H1 (cell line): Measurements from ENCODE around the gene CCNT2. TPM values are rescaled to one million over a fixed set of nuclear protein-coding genes. Genes with fewer than 3 reads are reported as not detected.

Experiments used
- CBX5 ChIP-seq: fragments of 300-800, 300-1000 bp; sonication (generic); IDR thresholded peaks from 2 replicates; pipeline ENCODE4 v1.7.1; 2016; ENCODE audit warnings: antibody characterized with exemption, low read length, low read depth
- CTBP2 ChIP-seq: IDR thresholded peaks from 2 replicates; pipeline ENCODE4 v1.7.0; 2011; ENCODE audit warnings: borderline replicate concordance, mild to moderate bottlenecking, moderate library complexity, mixed read lengths, low read length; ENCODE audit not compliant: insufficient read depth, insufficient read length
- EGR1 ChIP-seq: IDR thresholded peaks from 2 replicates; pipeline ENCODE4 v1.6.1; 2011; ENCODE audit warnings: low read depth, low read length, borderline replicate concordance
- GTF2F1 ChIP-seq: IDR thresholded peaks from 2 replicates; pipeline ENCODE4 v1.6.1; 2012; ENCODE audit warnings: low read depth, low read length, improper control_type of control experiment, borderline replicate concordance
- HDAC2 ChIP-seq, 2 experiments: fragments of 300-600 bp in 1 of 2; sonication (generic) in 1 of 2; IDR thresholded peaks; 2 replicates each; pipeline ENCODE4 v1.6.1; 2011 to 2012; ENCODE audit warnings: low read depth in 2 of 2, low read length in 2 of 2, mild to moderate bottlenecking in 2 of 2, moderate library complexity in 2 of 2, borderline replicate concordance in 1 of 2, inconsistent platforms in 1 of 2
- HDAC6 ChIP-seq: IDR thresholded peaks from one replicate; pipeline ENCODE4 v1.7.1; 2012; ENCODE audit warnings: low read depth, mild to moderate bottlenecking, inconsistent platforms, low read length, moderate library complexity
- POLR2A ChIP-seq, 2 experiments: IDR thresholded peaks; 1 replicate in 1 of 2; 2 replicates in 1 of 2; pipeline ENCODE4 v1.6.1; 2011; ENCODE audit warnings: low read depth in 2 of 2, low read length in 2 of 2, mild to moderate bottlenecking in 2 of 2; ENCODE audit errors: control extremely low read depth in 1 of 2
- SP1 ChIP-seq: IDR thresholded peaks from 2 replicates; pipeline ENCODE4 v1.6.1; 2011; ENCODE audit warnings: low read depth, low read length
- SUZ12 ChIP-seq: fragments of 200-600 bp; sonication (generic); IDR thresholded peaks from 2 replicates; pipeline ENCODE4 v1.6.1; 2012; ENCODE audit warnings: mild to moderate bottlenecking, inconsistent platforms, low read length, moderate library complexity, mixed read lengths
- YY1 ChIP-seq: IDR thresholded peaks from 2 replicates; pipeline ENCODE4 v1.6.1; 2011; ENCODE audit warnings: low read depth, mild to moderate bottlenecking, low read length
- polyA plus RNA-seq, 7 experiments: library from polyadenylated mRNA; depleted of rRNA in 3 of 7; stranded (reverse) in 5 of 7; unstranded in 2 of 7; fragments of >200 nt in 5 of 7; fragments of 200-250 nt in 2 of 7; gene quantifications; 1 replicate in 5 of 7; 2 replicates in 1 of 7; 4 replicates in 1 of 7; pipeline versions ENCODE4 v1.2.1 to v1.2.3, GENCODE V29; 2011 to 2013; ENCODE audit warnings: missing spikeins in 2 of 7, mixed read lengths in 2 of 7
- total RNA-seq: library from RNA; stranded (reverse); fragmentation: NEBNext Ultra II Directional; extraction: Animal tissue kit (Norgen Biotek cat#: 25700); gene quantifications from 2 replicates; pipeline ENCODE4 v1.2.1, GENCODE V29; 2021
- TF ChIP-seq, protein P1 (sequence below): fragments of 300-600 bp; sonication (generic); IDR thresholded peaks from 2 replicates; pipeline ENCODE4 v1.7.1; 2012; ENCODE audit warnings: low read length, moderate library complexity, mild to moderate bottlenecking, inconsistent platforms; ENCODE audit not compliant: insufficient replicate concordance
- TF ChIP-seq, protein P2 (sequence below): IDR thresholded peaks from 2 replicates; pipeline ENCODE4 v1.6.1; 2011; ENCODE audit warnings: low read depth, mild to moderate bottlenecking, low read length; ENCODE audit not compliant: insufficient read depth

CCNT2 gene
- total and polyA plus RNA-seq, 2 of the 8 experiments (the other 6 are each of a cell fraction or from before 2014, with no cell fraction given) = 13.0 to 39.7 TPM

DNA sequence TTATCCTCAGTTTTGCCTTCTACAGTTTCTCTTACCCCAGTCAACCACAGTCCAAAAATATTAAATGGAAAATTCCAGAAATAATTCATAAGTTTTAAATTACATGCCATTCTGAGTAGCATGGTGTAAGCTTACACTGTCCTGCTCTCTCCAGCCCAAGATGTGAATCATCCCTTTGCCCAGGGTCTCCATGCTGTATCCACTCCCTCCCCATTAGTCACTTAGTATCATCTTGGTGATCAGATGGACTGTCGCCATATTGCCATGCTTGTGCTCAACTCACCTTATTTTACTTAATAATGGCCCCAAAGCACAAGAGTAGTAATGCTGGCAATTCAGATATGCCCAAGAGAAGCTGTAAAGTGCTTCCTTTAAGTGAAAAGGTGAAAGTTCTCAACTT is 18.5 kb upstream of the CCNT2 start (continued):
- TF ChIP-seq, protein P1, sequence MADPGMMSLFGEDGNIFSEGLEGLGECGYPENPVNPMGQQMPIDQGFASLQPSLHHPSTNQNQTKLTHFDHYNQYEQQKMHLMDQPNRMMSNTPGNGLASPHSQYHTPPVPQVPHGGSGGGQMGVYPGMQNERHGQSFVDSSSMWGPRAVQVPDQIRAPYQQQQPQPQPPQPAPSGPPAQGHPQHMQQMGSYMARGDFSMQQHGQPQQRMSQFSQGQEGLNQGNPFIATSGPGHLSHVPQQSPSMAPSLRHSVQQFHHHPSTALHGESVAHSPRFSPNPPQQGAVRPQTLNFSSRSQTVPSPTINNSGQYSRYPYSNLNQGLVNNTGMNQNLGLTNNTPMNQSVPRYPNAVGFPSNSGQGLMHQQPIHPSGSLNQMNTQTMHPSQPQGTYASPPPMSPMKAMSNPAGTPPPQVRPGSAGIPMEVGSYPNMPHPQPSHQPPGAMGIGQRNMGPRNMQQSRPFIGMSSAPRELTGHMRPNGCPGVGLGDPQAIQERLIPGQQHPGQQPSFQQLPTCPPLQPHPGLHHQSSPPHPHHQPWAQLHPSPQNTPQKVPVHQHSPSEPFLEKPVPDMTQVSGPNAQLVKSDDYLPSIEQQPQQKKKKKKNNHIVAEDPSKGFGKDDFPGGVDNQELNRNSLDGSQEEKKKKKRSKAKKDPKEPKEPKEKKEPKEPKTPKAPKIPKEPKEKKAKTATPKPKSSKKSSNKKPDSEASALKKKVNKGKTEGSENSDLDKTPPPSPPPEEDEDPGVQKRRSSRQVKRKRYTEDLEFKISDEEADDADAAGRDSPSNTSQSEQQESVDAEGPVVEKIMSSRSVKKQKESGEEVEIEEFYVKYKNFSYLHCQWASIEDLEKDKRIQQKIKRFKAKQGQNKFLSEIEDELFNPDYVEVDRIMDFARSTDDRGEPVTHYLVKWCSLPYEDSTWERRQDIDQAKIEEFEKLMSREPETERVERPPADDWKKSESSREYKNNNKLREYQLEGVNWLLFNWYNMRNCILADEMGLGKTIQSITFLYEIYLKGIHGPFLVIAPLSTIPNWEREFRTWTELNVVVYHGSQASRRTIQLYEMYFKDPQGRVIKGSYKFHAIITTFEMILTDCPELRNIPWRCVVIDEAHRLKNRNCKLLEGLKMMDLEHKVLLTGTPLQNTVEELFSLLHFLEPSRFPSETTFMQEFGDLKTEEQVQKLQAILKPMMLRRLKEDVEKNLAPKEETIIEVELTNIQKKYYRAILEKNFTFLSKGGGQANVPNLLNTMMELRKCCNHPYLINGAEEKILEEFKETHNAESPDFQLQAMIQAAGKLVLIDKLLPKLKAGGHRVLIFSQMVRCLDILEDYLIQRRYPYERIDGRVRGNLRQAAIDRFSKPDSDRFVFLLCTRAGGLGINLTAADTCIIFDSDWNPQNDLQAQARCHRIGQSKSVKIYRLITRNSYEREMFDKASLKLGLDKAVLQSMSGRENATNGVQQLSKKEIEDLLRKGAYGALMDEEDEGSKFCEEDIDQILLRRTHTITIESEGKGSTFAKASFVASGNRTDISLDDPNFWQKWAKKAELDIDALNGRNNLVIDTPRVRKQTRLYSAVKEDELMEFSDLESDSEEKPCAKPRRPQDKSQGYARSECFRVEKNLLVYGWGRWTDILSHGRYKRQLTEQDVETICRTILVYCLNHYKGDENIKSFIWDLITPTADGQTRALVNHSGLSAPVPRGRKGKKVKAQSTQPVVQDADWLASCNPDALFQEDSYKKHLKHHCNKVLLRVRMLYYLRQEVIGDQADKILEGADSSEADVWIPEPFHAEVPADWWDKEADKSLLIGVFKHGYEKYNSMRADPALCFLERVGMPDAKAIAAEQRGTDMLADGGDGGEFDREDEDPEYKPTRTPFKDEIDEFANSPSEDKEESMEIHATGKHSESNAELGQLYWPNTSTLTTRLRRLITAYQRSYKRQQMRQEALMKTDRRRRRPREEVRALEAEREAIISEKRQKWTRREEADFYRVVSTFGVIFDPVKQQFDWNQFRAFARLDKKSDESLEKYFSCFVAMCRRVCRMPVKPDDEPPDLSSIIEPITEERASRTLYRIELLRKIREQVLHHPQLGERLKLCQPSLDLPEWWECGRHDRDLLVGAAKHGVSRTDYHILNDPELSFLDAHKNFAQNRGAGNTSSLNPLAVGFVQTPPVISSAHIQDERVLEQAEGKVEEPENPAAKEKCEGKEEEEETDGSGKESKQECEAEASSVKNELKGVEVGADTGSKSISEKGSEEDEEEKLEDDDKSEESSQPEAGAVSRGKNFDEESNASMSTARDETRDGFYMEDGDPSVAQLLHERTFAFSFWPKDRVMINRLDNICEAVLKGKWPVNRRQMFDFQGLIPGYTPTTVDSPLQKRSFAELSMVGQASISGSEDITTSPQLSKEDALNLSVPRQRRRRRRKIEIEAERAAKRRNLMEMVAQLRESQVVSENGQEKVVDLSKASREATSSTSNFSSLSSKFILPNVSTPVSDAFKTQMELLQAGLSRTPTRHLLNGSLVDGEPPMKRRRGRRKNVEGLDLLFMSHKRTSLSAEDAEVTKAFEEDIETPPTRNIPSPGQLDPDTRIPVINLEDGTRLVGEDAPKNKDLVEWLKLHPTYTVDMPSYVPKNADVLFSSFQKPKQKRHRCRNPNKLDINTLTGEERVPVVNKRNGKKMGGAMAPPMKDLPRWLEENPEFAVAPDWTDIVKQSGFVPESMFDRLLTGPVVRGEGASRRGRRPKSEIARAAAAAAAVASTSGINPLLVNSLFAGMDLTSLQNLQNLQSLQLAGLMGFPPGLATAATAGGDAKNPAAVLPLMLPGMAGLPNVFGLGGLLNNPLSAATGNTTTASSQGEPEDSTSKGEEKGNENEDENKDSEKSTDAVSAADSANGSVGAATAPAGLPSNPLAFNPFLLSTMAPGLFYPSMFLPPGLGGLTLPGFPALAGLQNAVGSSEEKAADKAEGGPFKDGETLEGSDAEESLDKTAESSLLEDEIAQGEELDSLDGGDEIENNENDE = no peak
- TF ChIP-seq EGR1 (no peak), GTF2F1 (no peak), SUZ12 (no peak), HDAC2 (IDR thresholded peaks at IDR 0.05; ENCODE audit: borderline replicate concordance in 1 of 2, low read depth in 2 of 2, low read length in 2 of 2) (no peak), CBX5 (no peak), CTBP2 (no peak), POLR2A (IDR thresholded peaks at IDR 0.05; ENCODE audit: control extremely low read depth in 1 of 2, low read depth in 2 of 2, low read length in 2 of 2) (no peak), YY1 (no peak), SP1 (no peak), HDAC6 (no peak)
- TF ChIP-seq, protein P2, sequence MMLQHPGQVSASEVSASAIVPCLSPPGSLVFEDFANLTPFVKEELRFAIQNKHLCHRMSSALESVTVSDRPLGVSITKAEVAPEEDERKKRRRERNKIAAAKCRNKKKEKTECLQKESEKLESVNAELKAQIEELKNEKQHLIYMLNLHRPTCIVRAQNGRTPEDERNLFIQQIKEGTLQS = no peak
